Kidney (tissue), 14 donors: ENCODE data around the gene ARHGEF7. TPM values are rescaled to one million over a fixed set of nuclear protein-coding genes. Genes with fewer than 3 reads are reported as not detected.

Experiments
- DNase-seq, 5 donors: peaks; one replicate each; pipeline ENCODE4 v3.0.0-alpha.2; 2013 to 2020
- FAIRE-seq: peaks from 2 replicates; lab custom pipeline; 2012; peaks lifted over from hg19 to GRCh38; lab: Jason Lieb, UNC
- H3K27ac ChIP-seq, 2 donors: one replicate each; pipeline ENCODE4 v1.7.0; 2013; ENCODE audit warnings: low read depth in 2 of 2, low read length in 2 of 2, inconsistent platforms in 1 of 2
- H3K27me3 ChIP-seq: one replicate; pipeline ENCODE4 v1.7.1; 2013; ENCODE audit warnings: low read length, inconsistent platforms; ENCODE audit not compliant: control insufficient read depth, insufficient read depth
- H3K36me3 ChIP-seq, 3 donors: one replicate each; pipeline versions ENCODE4 v1.7.0 to v1.7.1; 2013; ENCODE audit warnings: low read length in 3 of 3, control low read depth in 1 of 3, inconsistent platforms in 1 of 3; ENCODE audit not compliant: insufficient read depth in 3 of 3, control insufficient read depth in 2 of 3
- H3K4me1 ChIP-seq, 3 donors: one replicate each; pipeline versions ENCODE4 v1.7.0 to v1.7.1; 2013; ENCODE audit warnings: low read length in 3 of 3, inconsistent platforms in 1 of 3, low read depth in 1 of 3; ENCODE audit not compliant: control insufficient read depth in 2 of 3, insufficient read depth in 2 of 3
- H3K4me3 ChIP-seq, 3 donors: one replicate each; pipeline versions ENCODE4 v1.7.0 to v1.8.1; 2013; ENCODE audit warnings: low read length in 3 of 3, control low read depth in 1 of 3, inconsistent platforms in 1 of 3
- H3K9ac ChIP-seq, 3 donors: one replicate each; pipeline versions ENCODE4 v1.7.0 to v1.7.1; 2013; ENCODE audit warnings: low read length in 3 of 3, control low read depth in 1 of 3, inconsistent platforms in 1 of 3
- H3K9me3 ChIP-seq, 3 donors: one replicate each; pipeline versions ENCODE4 v1.7.0 to v1.7.1; 2013; ENCODE audit warnings: low read length in 3 of 3, control low read depth in 1 of 3, inconsistent platforms in 1 of 3; ENCODE audit not compliant: control insufficient read depth in 2 of 3, insufficient read depth in 1 of 3
- CTCF ChIP-seq: IDR thresholded peaks from 3 replicates; pipeline ENCODE4 v1.5.1; 2012; ENCODE audit warnings: mild to moderate bottlenecking, moderate library complexity, borderline replicate concordance; ENCODE audit not compliant: insufficient read depth; ENCODE audit errors: extremely low read depth
- intact Hi-C: fragments of 100-400 bp; cut with DNase I; formaldehyde crosslinking; loops from one replicate; pipeline ENCODE4 v1.11.1; 2022
- polyA plus RNA-seq: library from polyadenylated mRNA; stranded (reverse); fragments of 350-450 nt; fragmentation: Illumina TruSeq; extraction: RNeasy Lipid Tissue Mini Kit (QIAGEN cat#74804); gene quantifications from one replicate; pipeline ENCODE4 v1.2.3, GENCODE V29; 2014; ENCODE audit warnings: low read depth, low replicate concordance; ENCODE audit not compliant: insufficient read depth
- total RNA-seq: library from RNA; stranded (reverse); fragmentation: NEBNext Ultra II Directional; extraction: Animal tissue kit (Norgen Biotek cat#: 25700); gene quantifications from one replicate; pipeline ENCODE4 v1.2.1, GENCODE V29; 2021
- donor health status: control.
- donor health status: control.
- donor health status: control.
- donor health status: control.
- donor health status: control.
- donor health status: DM: yes; HTN: yes; CAD: no.
- donor health status: Normal renal cell carcinoma (clear cell type).

Gene ARHGEF7
- total and polyA plus RNA-seq, 2 donors from 2014 or later, result 17.9 to 56.4 TPM

GRCh38 chr13:111287201-111287600, 172.1 kb downstream of the ARHGEF7 start:
- DNase-seq, result no peak
- peaks cover 0 to under 1% (median 0%) of the 10 kb centered on the region in 3 donors for H3K4me1 ChIP-seq
- H3K9me3 ChIP-seq, result no peaks in the 10 kb centered on the region
- no peak overlapping the region for H3K27ac ChIP-seq
- intact Hi-C loops, result no loop called here
- FAIRE-seq, result no peak
- H3K9ac ChIP-seq, result no peak overlapping the region
- H3K36me3 ChIP-seq, result peaks cover 3 to 56% (median 50%) of the 10 kb centered on the region in 3 donors
- TF ChIP-seq CTCF, result no peak
- no peak overlapping the region for H3K4me3 ChIP-seq
- no peaks in the 10 kb centered on the region for H3K27me3 ChIP-seq

- no peak for TF ChIP-seq CTCF
- Histone ChIP-seq H3K27me3 (no peaks in the 10 kb centered on the region), H3K27ac (no peak overlapping the region), H3K4me3 (no peak overlapping the region), H3K36me3 (peaks cover 3 to 64% (median 56%) of the 10 kb centered on the region in 3 donors), H3K4me1 (no peaks in the 10 kb centered on the region), H3K9me3 (no peaks in the 10 kb centered on the region), H3K9ac (no peak overlapping the region)
- FAIRE-seq (no peak), DNase-seq (no peak)
- intact Hi-C loops, result no loop called here
Measured at GRCh38 chr13:111288276-111288675, 173.2 kb downstream of the ARHGEF7 start.

- Histone ChIP-seq H3K9ac (no peak overlapping the region), H3K4me3 (no peak overlapping the region), H3K27me3 (no peaks in the 10 kb centered on the region), H3K36me3 (peaks cover 0 to 62% (median 50%) of the 10 kb centered on the region in 3 donors), H3K27ac (no peak overlapping the region), H3K4me1 (no peaks in the 10 kb centered on the region), H3K9me3 (no peaks in the 10 kb centered on the region)
- no peak for FAIRE-seq
- no peak for DNase-seq
- intact Hi-C loops, result no loop called here
- no peak for TF ChIP-seq CTCF
Measured at GRCh38 chr13:111289251-111289650, 174.1 kb downstream of the ARHGEF7 start.

GRCh38 chr13:111291908-111292307, 176.8 kb downstream of the ARHGEF7 start:
- peaks cover 0 to 44% (median 30%) of the 10 kb centered on the region in 3 donors for H3K36me3 ChIP-seq
- FAIRE-seq (no peak), DNase-seq (no peak)
- no peaks in the 10 kb centered on the region for H3K27me3 ChIP-seq
- TF ChIP-seq CTCF, result no peak
- H3K9me3 ChIP-seq, result no peaks in the 10 kb centered on the region
- H3K4me3 ChIP-seq, result no peak overlapping the region
- intact Hi-C loops, result no loop called here
- H3K27ac ChIP-seq, result no peak overlapping the region
- no peaks in the 10 kb centered on the region for H3K4me1 ChIP-seq
- no peak overlapping the region for H3K9ac ChIP-seq
